ENCODE measurements around the gene SIVA1. TPM values are rescaled to one million over a fixed set of nuclear protein-coding genes. Genes with fewer than 3 reads are reported as not detected.

The SIVA1 gene
- total RNA-seq, 1 experiment from 2014 or later: 128 TPM

- H3K4me1 Mint-ChIP-seq: peaks cover 7% of the 10 kb centered on the region
- no peak overlapping the region for H3K4me3 Mint-ChIP-seq
- peaks cover 33% of the 10 kb centered on the region for H3K36me3 Mint-ChIP-seq
- TF ChIP-seq EMX1 (CRISPR knock-in tag; IDR thresholded peaks at IDR 0.05) (no peak), JUN (CRISPR knock-in tag; IDR thresholded peaks at IDR 0.05) (no peak)
- TF ChIP-seq, protein P1, sequence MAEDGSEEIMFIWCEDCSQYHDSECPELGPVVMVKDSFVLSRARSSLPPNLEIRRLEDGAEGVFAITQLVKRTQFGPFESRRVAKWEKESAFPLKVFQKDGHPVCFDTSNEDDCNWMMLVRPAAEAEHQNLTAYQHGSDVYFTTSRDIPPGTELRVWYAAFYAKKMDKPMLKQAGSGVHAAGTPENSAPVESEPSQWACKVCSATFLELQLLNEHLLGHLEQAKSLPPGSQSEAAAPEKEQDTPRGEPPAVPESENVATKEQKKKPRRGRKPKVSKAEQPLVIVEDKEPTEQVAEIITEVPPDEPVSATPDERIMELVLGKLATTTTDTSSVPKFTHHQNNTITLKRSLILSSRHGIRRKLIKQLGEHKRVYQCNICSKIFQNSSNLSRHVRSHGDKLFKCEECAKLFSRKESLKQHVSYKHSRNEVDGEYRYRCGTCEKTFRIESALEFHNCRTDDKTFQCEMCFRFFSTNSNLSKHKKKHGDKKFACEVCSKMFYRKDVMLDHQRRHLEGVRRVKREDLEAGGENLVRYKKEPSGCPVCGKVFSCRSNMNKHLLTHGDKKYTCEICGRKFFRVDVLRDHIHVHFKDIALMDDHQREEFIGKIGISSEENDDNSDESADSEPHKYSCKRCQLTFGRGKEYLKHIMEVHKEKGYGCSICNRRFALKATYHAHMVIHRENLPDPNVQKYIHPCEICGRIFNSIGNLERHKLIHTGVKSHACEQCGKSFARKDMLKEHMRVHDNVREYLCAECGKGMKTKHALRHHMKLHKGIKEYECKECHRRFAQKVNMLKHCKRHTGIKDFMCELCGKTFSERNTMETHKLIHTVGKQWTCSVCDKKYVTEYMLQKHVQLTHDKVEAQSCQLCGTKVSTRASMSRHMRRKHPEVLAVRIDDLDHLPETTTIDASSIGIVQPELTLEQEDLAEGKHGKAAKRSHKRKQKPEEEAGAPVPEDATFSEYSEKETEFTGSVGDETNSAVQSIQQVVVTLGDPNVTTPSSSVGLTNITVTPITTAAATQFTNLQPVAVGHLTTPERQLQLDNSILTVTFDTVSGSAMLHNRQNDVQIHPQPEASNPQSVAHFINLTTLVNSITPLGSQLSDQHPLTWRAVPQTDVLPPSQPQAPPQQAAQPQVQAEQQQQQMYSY (CRISPR knock-in tag; IDR thresholded peaks at IDR 0.05): 0 out of 2 replicates have a peak, but pooled peaks have one; percentile 2
- ChIA-PET POLR2A (no interaction called here), CTCF (no interaction called here)
- H3K27ac Mint-ChIP-seq: no peak overlapping the region
- peaks cover 6% of the 10 kb centered on the region for H3K9me3 Mint-ChIP-seq
- ATAC-seq (no peak), DNase-seq (ENCODE audit: low spot score) (no peak)
- H3K27me3 Mint-ChIP-seq (ENCODE audit: low read depth): no peaks in the 10 kb centered on the region
Observed at GRCh38 chr14:104774453-104775072, 21.6 kb downstream of the SIVA1 start.

- H3K27ac Mint-ChIP-seq: no peak overlapping the region
- H3K27me3 Mint-ChIP-seq (ENCODE audit: low read depth): no peaks in the 10 kb centered on the region
- no peak overlapping the region for H3K4me3 Mint-ChIP-seq
- ChIA-PET POLR2A (no interaction called here), CTCF (no interaction called here)
- peaks cover 2% of the 10 kb centered on the region; the same call in 1 of the 2 replicates for H3K4me1 Mint-ChIP-seq
- TF ChIP-seq FOXP4 (CRISPR knock-in tag; IDR thresholded peaks at IDR 0.05) (no peak), CDX4 (CRISPR knock-in tag; IDR thresholded peaks at IDR 0.05; ENCODE audit: borderline replicate concordance) (no peak), GABPB1 (CRISPR knock-in tag; IDR thresholded peaks at IDR 0.05) (no peak), ZNF423 (CRISPR knock-in tag; IDR thresholded peaks at IDR 0.05) (no peak), CREB1 (CRISPR knock-in tag; IDR thresholded peaks at IDR 0.05) (no peak)
- DNase-seq (ENCODE audit: low spot score) (no peak), ATAC-seq (no peak)
- peaks cover 6% of the 10 kb centered on the region for H3K9me3 Mint-ChIP-seq
- peaks cover 29% of the 10 kb centered on the region for H3K36me3 Mint-ChIP-seq
Observed at GRCh38 chr14:104775073-104775489, 22.1 kb downstream of the SIVA1 start.

DNA sequence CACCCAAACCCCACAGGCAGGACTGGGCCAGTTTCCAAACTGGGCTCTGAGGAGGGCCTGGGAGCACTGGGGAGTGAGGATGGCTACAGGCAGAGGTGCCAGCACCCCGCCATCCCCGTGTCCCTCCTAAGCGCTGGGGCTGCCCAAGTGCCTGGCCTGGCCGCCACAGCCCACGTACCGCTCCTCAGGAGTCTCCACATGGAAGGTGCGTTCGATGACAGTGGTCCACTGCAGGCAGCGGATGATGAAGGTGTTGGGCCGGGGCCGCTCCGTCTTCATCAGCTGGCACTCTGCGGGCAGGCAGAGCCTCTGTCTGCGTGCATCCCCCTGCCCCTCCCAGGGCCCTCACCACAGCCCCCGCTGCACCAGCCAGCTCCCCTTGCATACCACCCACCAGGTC lies 23.5 kb downstream of the SIVA1 start:
- Mint-ChIP-seq H3K27ac (no peak overlapping the region), H3K27me3 (ENCODE audit: low read depth) (no peaks in the 10 kb centered on the region), H3K4me1 (no peaks in the 10 kb centered on the region), H3K36me3 (peaks cover 18% of the 10 kb centered on the region), H3K4me3 (no peak overlapping the region), H3K9me3 (no peaks in the 10 kb centered on the region)
- ATAC-seq (no peak), DNase-seq (ENCODE audit: low spot score) (no peak)
- TF ChIP-seq, protein P2, sequence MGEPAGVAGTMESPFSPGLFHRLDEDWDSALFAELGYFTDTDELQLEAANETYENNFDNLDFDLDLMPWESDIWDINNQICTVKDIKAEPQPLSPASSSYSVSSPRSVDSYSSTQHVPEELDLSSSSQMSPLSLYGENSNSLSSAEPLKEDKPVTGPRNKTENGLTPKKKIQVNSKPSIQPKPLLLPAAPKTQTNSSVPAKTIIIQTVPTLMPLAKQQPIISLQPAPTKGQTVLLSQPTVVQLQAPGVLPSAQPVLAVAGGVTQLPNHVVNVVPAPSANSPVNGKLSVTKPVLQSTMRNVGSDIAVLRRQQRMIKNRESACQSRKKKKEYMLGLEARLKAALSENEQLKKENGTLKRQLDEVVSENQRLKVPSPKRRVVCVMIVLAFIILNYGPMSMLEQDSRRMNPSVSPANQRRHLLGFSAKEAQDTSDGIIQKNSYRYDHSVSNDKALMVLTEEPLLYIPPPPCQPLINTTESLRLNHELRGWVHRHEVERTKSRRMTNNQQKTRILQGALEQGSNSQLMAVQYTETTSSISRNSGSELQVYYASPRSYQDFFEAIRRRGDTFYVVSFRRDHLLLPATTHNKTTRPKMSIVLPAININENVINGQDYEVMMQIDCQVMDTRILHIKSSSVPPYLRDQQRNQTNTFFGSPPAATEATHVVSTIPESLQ (CRISPR knock-in tag; IDR thresholded peaks at IDR 0.05): no peak
- TF ChIP-seq JUN (CRISPR knock-in tag; IDR thresholded peaks at IDR 0.05) (no peak), ZNF138 (CRISPR knock-in tag; conservative IDR thresholded peaks at IDR 0.05) (no peak), ZBTB21 (CRISPR knock-in tag; IDR thresholded peaks at IDR 0.05; ENCODE audit: borderline replicate concordance) (no peak), ESRRA (CRISPR knock-in tag; IDR thresholded peaks at IDR 0.05; ENCODE audit: borderline replicate concordance) (no peak), IRF2 (CRISPR knock-in tag; IDR thresholded peaks at IDR 0.05; ENCODE audit: borderline replicate concordance, low read depth) (no peak), OVOL2 (CRISPR knock-in tag; IDR thresholded peaks at IDR 0.05; ENCODE audit: borderline replicate concordance) (no peak), NFYB (CRISPR knock-in tag; conservative IDR thresholded peaks at IDR 0.05; ENCODE audit: low read depth) (no peak), SP1 (CRISPR knock-in tag; conservative IDR thresholded peaks at IDR 0.05) (no peak), NFATC4 (CRISPR knock-in tag; IDR thresholded peaks at IDR 0.05) (no peak), CREB1 (CRISPR knock-in tag; IDR thresholded peaks at IDR 0.05) (no peak), GABPB1 (CRISPR knock-in tag; IDR thresholded peaks at IDR 0.05) (no peak)
- TF ChIP-seq, protein P3, sequence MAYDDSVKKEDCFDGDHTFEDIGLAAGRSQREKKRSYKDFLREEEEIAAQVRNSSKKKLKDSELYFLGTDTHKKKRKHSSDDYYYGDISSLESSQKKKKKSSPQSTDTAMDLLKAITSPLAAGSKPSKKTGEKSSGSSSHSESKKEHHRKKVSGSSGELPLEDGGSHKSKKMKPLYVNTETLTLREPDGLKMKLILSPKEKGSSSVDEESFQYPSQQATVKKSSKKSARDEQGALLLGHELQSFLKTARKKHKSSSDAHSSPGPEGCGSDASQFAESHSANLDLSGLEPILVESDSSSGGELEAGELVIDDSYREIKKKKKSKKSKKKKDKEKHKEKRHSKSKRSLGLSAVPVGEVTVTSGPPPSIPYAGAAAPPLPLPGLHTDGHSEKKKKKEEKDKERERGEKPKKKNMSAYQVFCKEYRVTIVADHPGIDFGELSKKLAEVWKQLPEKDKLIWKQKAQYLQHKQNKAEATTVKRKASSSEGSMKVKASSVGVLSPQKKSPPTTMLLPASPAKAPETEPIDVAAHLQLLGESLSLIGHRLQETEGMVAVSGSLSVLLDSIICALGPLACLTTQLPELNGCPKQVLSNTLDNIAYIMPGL (CRISPR knock-in tag; IDR thresholded peaks at IDR 0.05): no peak
- TF ChIP-seq, protein P4, sequence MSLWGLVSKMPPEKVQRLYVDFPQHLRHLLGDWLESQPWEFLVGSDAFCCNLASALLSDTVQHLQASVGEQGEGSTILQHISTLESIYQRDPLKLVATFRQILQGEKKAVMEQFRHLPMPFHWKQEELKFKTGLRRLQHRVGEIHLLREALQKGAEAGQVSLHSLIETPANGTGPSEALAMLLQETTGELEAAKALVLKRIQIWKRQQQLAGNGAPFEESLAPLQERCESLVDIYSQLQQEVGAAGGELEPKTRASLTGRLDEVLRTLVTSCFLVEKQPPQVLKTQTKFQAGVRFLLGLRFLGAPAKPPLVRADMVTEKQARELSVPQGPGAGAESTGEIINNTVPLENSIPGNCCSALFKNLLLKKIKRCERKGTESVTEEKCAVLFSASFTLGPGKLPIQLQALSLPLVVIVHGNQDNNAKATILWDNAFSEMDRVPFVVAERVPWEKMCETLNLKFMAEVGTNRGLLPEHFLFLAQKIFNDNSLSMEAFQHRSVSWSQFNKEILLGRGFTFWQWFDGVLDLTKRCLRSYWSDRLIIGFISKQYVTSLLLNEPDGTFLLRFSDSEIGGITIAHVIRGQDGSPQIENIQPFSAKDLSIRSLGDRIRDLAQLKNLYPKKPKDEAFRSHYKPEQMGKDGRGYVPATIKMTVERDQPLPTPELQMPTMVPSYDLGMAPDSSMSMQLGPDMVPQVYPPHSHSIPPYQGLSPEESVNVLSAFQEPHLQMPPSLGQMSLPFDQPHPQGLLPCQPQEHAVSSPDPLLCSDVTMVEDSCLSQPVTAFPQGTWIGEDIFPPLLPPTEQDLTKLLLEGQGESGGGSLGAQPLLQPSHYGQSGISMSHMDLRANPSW (CRISPR knock-in tag; conservative IDR thresholded peaks at IDR 0.05; ENCODE audit: low read depth): no peak
- CTCF ChIA-PET: interaction anchor here (6.1 kb wide), 1 partner anchor 8 kb away, joined by 55 read pairs; no protein-coding TSS in a partner anchor
- POLR2A ChIA-PET: no interaction called here
